Endodermal cell (in vitro differentiated cells): ENCODE measurements around the gene CCNQ. TPM values are rescaled to one million over a fixed set of nuclear protein-coding genes. Genes with fewer than 3 reads are reported as not detected.

Experiments used
- DNase-seq: peaks from one replicate; pipeline ENCODE4 v3.0.0-alpha.2; 2017
- H3K27ac ChIP-seq: 2 replicates; pipeline ENCODE4 v1.5.1; 2013; ENCODE audit warnings: mild to moderate bottlenecking, low read depth, low read length, moderate library complexity
- H3K27me3 ChIP-seq: 2 replicates; pipeline ENCODE4 v1.6.1; 2013; ENCODE audit warnings: mild to moderate bottlenecking, low read length, moderate library complexity; ENCODE audit not compliant: insufficient read depth, control insufficient read depth, poor library complexity, severe bottlenecking
- H3K36me3 ChIP-seq: 2 replicates; pipeline ENCODE4 v1.7.0; 2013; ENCODE audit warnings: mild to moderate bottlenecking, low read length, moderate library complexity; ENCODE audit not compliant: control insufficient read depth, insufficient read depth
- H3K4me1 ChIP-seq: one replicate; pipeline ENCODE4 v1.7.0; 2013; ENCODE audit warnings: low read length; ENCODE audit not compliant: control insufficient read depth, insufficient read depth
- H3K4me3 ChIP-seq: 2 replicates; pipeline ENCODE4 v1.5.1; 2013; ENCODE audit warnings: mild to moderate bottlenecking, low read length, moderate library complexity
- H3K9ac ChIP-seq: 2 replicates; pipeline ENCODE4 v1.6.1; 2013; ENCODE audit warnings: mild to moderate bottlenecking, low read length, moderate library complexity; ENCODE audit not compliant: poor library complexity, severe bottlenecking; ENCODE audit errors: extremely low read depth
- H3K9me3 ChIP-seq: 2 replicates; pipeline ENCODE4 v1.6.1; 2013; ENCODE audit warnings: mild to moderate bottlenecking, low read length, moderate library complexity; ENCODE audit not compliant: control insufficient read depth
- H3K27ac Mint-ChIP-seq: 2 replicates; pipeline ENCODE4 v1.8.0; 2020; ENCODE audit warnings: mixed read lengths
- H3K27me3 Mint-ChIP-seq: 2 replicates; pipeline ENCODE4 v1.8.0; 2021; ENCODE audit warnings: mild to moderate bottlenecking, mixed read lengths; ENCODE audit not compliant: insufficient read depth
- H3K36me3 Mint-ChIP-seq: 2 replicates; pipeline ENCODE4 v1.8.0; 2020; ENCODE audit warnings: low read depth, mixed read lengths
- H3K4me1 Mint-ChIP-seq: 2 replicates; pipeline ENCODE4 v1.8.0; 2020; ENCODE audit warnings: mixed read lengths
- H3K4me3 Mint-ChIP-seq: 2 replicates; pipeline ENCODE4 v1.8.0; 2020; ENCODE audit warnings: mild to moderate bottlenecking, moderate library complexity, mixed read lengths
- H3K9me3 Mint-ChIP-seq: 2 replicates; pipeline ENCODE4 v1.8.0; 2020; ENCODE audit warnings: mild to moderate bottlenecking, mixed read lengths
- WGBS, 2 experiments: methylation state at CpG; one replicate each; pipeline versions ENCODE4 v1.1.5 to v1.1.7; 2013; ENCODE audit warnings: missing lambda C conversion rate in 2 of 2, mixed read lengths in 1 of 2; ENCODE audit not compliant: insufficient coverage in 1 of 2, insufficient read length in 1 of 2; 5-methylcytosine and 5-hydroxymethylcytosine counted together
- total RNA-seq, 2 donors: library from RNA; stranded (reverse); fragmentation: NEBNext Ultra II Directional in 1 of 2; extraction: Animal tissue kit (Norgen Biotek cat#: 25700) in 1 of 2; gene quantifications; 2 replicates in 1 of 2; 3 replicates in 1 of 2; pipeline ENCODE4 v1.2.1, GENCODE V29; 2021
- TF ChIP-seq, protein P1 (sequence below): fragments of 200-600 bp; sonication (generic); conservative IDR thresholded peaks from 2 replicates; pipeline ENCODE4 v1.5.0; 2021; ENCODE audit warnings: antibody characterized with exemption, mild to moderate bottlenecking

Gene CCNQ
- total RNA-seq, 2 donors from 2014 or later, result 17.1 to 20.8 TPM

DNA sequence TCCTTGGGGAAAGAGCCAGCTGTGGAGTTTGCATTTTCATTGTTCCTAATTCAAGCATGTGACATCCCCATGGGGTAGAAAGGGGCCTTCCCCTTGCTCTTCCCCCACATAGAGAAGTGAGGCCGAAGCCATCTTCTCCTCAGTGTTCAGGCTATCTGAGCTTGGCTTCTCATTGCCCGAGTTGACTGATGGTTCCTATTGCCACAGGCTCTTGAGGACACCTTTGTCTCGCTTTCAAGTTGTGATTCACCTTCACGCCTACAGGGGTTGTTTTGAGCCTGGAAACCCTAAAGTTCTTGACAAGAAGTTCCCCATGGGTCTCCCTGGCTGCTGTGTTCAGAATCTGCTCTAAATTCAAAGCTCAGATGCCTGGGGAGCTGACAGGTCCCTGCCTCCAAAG is 25.0 kb downstream of the CCNQ start:
- Mint-ChIP-seq H3K27me3 (peaks cover 2% of the 10 kb centered on the region), H3K4me1 (peaks cover 8% of the 10 kb centered on the region), H3K4me3 (no peak overlapping the region), H3K27ac (no peak overlapping the region), H3K9me3 (peaks cover 60% of the 10 kb centered on the region), H3K36me3 (no peaks in the 10 kb centered on the region)
- no peaks in the 10 kb centered on the region for H3K9me3 ChIP-seq
- H3K9ac ChIP-seq, result no peak overlapping the region
- no peaks in the 10 kb centered on the region for H3K27me3 ChIP-seq
- peak; percentile 61 for DNase-seq
- TF ChIP-seq, protein P1, sequence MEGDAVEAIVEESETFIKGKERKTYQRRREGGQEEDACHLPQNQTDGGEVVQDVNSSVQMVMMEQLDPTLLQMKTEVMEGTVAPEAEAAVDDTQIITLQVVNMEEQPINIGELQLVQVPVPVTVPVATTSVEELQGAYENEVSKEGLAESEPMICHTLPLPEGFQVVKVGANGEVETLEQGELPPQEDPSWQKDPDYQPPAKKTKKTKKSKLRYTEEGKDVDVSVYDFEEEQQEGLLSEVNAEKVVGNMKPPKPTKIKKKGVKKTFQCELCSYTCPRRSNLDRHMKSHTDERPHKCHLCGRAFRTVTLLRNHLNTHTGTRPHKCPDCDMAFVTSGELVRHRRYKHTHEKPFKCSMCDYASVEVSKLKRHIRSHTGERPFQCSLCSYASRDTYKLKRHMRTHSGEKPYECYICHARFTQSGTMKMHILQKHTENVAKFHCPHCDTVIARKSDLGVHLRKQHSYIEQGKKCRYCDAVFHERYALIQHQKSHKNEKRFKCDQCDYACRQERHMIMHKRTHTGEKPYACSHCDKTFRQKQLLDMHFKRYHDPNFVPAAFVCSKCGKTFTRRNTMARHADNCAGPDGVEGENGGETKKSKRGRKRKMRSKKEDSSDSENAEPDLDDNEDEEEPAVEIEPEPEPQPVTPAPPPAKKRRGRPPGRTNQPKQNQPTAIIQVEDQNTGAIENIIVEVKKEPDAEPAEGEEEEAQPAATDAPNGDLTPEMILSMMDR, result peak; percentile 34
- H3K4me3 ChIP-seq, result no peak overlapping the region
- 86% methylated on average over 4 of the region's 4 CpGs; no CpG with 5 or more reads in 1 of the 2 experiments for WGBS, 2 experiments
- no peaks in the 10 kb centered on the region for H3K36me3 ChIP-seq
- no peaks in the 10 kb centered on the region for H3K4me1 ChIP-seq
- no peak overlapping the region for H3K27ac ChIP-seq

DNA sequence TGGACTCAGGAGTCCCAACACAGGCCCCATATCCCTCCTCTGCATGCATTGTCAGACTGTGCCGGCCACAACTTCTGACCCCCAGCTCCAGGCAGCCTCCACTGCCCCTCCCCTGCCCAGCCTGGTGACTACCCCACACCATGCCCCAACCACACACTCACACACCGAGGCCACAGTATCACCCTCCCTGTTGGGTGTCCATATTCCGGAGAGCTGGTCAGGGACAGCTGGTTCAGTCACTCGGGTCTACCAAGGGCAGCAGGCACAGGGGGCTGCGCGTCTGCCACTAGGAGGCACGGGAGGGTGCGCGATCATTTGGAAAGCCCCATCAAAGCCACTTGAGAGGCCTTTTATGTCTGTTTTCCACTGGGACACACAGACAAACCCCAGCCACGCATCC is 26.3 kb downstream of the CCNQ start:
- no peak overlapping the region for H3K9ac ChIP-seq
- no peaks in the 10 kb centered on the region for H3K27me3 Mint-ChIP-seq
- no peak overlapping the region for H3K27ac ChIP-seq
- no peaks in the 10 kb centered on the region for H3K27me3 ChIP-seq
- no peak for DNase-seq
- H3K27ac Mint-ChIP-seq, result no peak overlapping the region
- no peaks in the 10 kb centered on the region for H3K4me1 ChIP-seq
- H3K36me3 ChIP-seq, result no peaks in the 10 kb centered on the region
- H3K4me3 ChIP-seq, result no peak overlapping the region
- no peak overlapping the region for H3K4me3 Mint-ChIP-seq
- H3K36me3 Mint-ChIP-seq, result no peaks in the 10 kb centered on the region
- WGBS, 2 experiments, result 98 to 100% methylated on average over 1 to 10 of the region's 10 CpGs
- H3K9me3 ChIP-seq, result no peaks in the 10 kb centered on the region
- TF ChIP-seq, protein P1, result no peak
- no peaks in the 10 kb centered on the region for H3K4me1 Mint-ChIP-seq
- peaks cover 67% of the 10 kb centered on the region for H3K9me3 Mint-ChIP-seq

DNA sequence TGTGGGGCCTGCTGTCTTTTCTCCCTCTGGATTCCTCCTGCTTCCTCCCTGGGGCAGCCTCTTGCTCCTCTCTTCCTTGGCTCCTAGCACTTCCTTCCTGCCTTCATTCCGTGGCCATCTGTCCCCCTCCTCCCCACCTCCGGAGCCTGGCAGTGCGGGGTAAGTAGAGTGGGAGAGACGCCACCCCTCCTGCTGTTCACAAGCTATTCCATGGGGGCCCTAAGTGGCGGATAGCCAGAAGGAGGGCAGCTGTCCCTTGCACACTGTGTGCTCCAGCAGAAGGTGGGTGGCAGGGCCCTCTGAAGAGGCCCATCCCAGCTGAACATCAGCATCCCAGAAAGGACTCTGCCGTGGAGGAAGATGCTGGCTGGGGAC is 27.4 kb downstream of the CCNQ start:
- H3K9me3 Mint-ChIP-seq, result peaks cover 72% of the 10 kb centered on the region
- H3K4me1 Mint-ChIP-seq, result no peaks in the 10 kb centered on the region

More for the DNA sequence above, 27.4 kb downstream of the CCNQ start:
- DNase-seq, result no peak
- Mint-ChIP-seq H3K36me3 (no peaks in the 10 kb centered on the region), H3K27me3 (no peaks in the 10 kb centered on the region), H3K4me3 (no peak overlapping the region), H3K27ac (no peak overlapping the region)
- Histone ChIP-seq H3K4me1 (no peaks in the 10 kb centered on the region), H3K9ac (no peak overlapping the region), H3K27me3 (no peaks in the 10 kb centered on the region), H3K36me3 (no peaks in the 10 kb centered on the region), H3K27ac (no peak overlapping the region), H3K4me3 (no peak overlapping the region), H3K9me3 (no peaks in the 10 kb centered on the region)
- TF ChIP-seq, protein P1, result no peak
- WGBS, 2 experiments, result 89% methylated on average over 5 of the region's 6 CpGs; no CpG with 5 or more reads in 1 of the 2 experiments
